Ascending aorta (tissue), 2 donors: ENCODE measurements around the gene IL1RAP. TPM values are rescaled to one million over a fixed set of nuclear protein-coding genes. Genes with fewer than 3 reads are reported as not detected.

Experiments
- DNase-seq, 2 donors: peaks; one replicate each; pipeline ENCODE4 v3.0.0-alpha.2; 2019; ENCODE audit warnings: low spot score in 2 of 2
- H3K27ac ChIP-seq, 2 donors: fragments of 200-600 bp; sonication (generic); one replicate each; pipeline ENCODE4 v1.5.1; 2016 to 2017; ENCODE audit warnings: mild to moderate bottlenecking in 1 of 2
- H3K27me3 ChIP-seq: fragments of 200-600 bp; sonication (generic); one replicate; pipeline ENCODE4 v1.5.1; 2017
- H3K36me3 ChIP-seq, 2 donors: fragments of 200-600 bp; sonication (generic); one replicate each; pipeline ENCODE4 v1.5.1; 2016
- H3K4me1 ChIP-seq, 2 donors: fragments of 200-600 bp; sonication (generic); one replicate each; pipeline ENCODE4 v1.5.1; 2016 to 2017; ENCODE audit warnings: mild to moderate bottlenecking in 1 of 2
- H3K4me3 ChIP-seq, 2 donors: fragments of 200-600 bp; sonication (generic); one replicate each; pipeline ENCODE4 v1.5.1; 2016 to 2017; ENCODE audit warnings: mild to moderate bottlenecking in 1 of 2
- H3K9me3 ChIP-seq, 2 donors: fragments of 200-600 bp; sonication (generic); one replicate each; pipeline ENCODE4 v1.5.1; 2016
- intact Hi-C: fragments of 100-400 bp; cut with DNase I; formaldehyde crosslinking; loops from one replicate; pipeline ENCODE4 v1.15.1; 2023
- total RNA-seq: library from RNA; depleted of rRNA; stranded (reverse); fragments of >200 nt; gene quantifications from one replicate; pipeline ENCODE4 v1.1.0, GENCODE V29; 2016
- TF ChIP-seq, protein P1 (sequence below), 3 experiments: fragments of 200-600 bp in 2 of 3; fragments of 450-650 bp in 1 of 3; sonication (generic) in 2 of 3; IDR thresholded peaks; one replicate each; pipeline ENCODE4 v1.5.1; 2016 to 2019; ENCODE audit warnings: antibody characterized with exemption in 3 of 3, mild to moderate bottlenecking in 1 of 3, moderate library complexity in 1 of 3

IL1RAP gene
- total RNA-seq, 1 donor from 2014 or later: 12.8 TPM

- Histone ChIP-seq H3K27me3 (no peaks in the 10 kb centered on the region), H3K4me3 (no peak overlapping the region), H3K36me3 (no peaks in the 10 kb centered on the region), H3K4me1 (no peaks in the 10 kb centered on the region), H3K27ac (no peak overlapping the region), H3K9me3 (no peaks in the 10 kb centered on the region)
- TF ChIP-seq, protein P1, sequence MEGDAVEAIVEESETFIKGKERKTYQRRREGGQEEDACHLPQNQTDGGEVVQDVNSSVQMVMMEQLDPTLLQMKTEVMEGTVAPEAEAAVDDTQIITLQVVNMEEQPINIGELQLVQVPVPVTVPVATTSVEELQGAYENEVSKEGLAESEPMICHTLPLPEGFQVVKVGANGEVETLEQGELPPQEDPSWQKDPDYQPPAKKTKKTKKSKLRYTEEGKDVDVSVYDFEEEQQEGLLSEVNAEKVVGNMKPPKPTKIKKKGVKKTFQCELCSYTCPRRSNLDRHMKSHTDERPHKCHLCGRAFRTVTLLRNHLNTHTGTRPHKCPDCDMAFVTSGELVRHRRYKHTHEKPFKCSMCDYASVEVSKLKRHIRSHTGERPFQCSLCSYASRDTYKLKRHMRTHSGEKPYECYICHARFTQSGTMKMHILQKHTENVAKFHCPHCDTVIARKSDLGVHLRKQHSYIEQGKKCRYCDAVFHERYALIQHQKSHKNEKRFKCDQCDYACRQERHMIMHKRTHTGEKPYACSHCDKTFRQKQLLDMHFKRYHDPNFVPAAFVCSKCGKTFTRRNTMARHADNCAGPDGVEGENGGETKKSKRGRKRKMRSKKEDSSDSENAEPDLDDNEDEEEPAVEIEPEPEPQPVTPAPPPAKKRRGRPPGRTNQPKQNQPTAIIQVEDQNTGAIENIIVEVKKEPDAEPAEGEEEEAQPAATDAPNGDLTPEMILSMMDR (IDR thresholded peaks at IDR 0.05): no peak
- DNase-seq: no peak
- intact Hi-C loops: no loop called here
These were observed 192.7 kb downstream of the IL1RAP start for GRCh38 chr3:190706582-190706981.

Other genes starting within 250 kb of the IL1RAP start
- gene CLDN1, start 191.6 kb upstream of the IL1RAP start, total RNA-seq: 0.53 TPM
- not detected for gene CLDN16, start 125.9 kb upstream of the IL1RAP start, total RNA-seq
- gene TMEM207, start 64.2 kb upstream of the IL1RAP start, total RNA-seq: not detected